ENCODE data around the gene CYP3A5.

- TF ChIP-seq CTCF (IDR thresholded peaks at IDR 0.05; ENCODE audit: low read depth, low read length) = no peak
- no peak for TF ChIP-seq POLR2A (IDR thresholded peaks at IDR 0.05; ENCODE audit: extremely low read depth, insufficient read length)
- no peak for TF ChIP-seq MAX (IDR thresholded peaks at IDR 0.05; ENCODE audit: low read depth, low read length)
Observed at GRCh38 chr7:99605527-99605926, 74.3 kb downstream of the CYP3A5 start.
